ENCODE measurements around the gene CCND1.

DNA sequence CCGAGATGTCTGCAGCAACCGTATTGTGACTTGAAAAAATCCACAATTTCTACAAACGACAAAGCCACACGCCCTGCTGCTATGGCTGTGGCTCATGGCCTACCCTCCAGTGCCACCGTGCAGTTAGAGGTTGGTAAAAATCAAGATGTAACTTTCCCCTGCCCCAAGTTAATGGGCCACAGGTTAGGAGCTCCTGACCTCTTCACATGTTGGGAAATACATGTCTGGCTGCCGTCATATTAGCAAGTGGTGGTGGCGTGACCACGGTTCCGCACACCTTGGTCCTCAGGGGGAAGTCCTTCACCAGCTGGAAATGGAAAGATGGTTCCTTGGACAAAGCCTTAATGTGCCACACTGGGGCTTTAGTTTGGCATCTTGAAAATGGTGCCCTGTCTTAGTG, 27.4 kb upstream of the CCND1 start:
- TF ChIP-seq, protein P1, sequence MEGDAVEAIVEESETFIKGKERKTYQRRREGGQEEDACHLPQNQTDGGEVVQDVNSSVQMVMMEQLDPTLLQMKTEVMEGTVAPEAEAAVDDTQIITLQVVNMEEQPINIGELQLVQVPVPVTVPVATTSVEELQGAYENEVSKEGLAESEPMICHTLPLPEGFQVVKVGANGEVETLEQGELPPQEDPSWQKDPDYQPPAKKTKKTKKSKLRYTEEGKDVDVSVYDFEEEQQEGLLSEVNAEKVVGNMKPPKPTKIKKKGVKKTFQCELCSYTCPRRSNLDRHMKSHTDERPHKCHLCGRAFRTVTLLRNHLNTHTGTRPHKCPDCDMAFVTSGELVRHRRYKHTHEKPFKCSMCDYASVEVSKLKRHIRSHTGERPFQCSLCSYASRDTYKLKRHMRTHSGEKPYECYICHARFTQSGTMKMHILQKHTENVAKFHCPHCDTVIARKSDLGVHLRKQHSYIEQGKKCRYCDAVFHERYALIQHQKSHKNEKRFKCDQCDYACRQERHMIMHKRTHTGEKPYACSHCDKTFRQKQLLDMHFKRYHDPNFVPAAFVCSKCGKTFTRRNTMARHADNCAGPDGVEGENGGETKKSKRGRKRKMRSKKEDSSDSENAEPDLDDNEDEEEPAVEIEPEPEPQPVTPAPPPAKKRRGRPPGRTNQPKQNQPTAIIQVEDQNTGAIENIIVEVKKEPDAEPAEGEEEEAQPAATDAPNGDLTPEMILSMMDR (conservative IDR thresholded peaks at IDR 0.05; ENCODE audit: low read depth, low read length): no peak
- TF ChIP-seq EZH2 (IDR thresholded peaks at IDR 0.05; ENCODE audit: low read length, unreplicated experiment) (no peak), EZH2phosphoT487 (IDR thresholded peaks at IDR 0.05; ENCODE audit: borderline replicate concordance, low read length) (no peak)

All from PC-3 (cell line).